Esophagus squamous epithelium (tissue), 4 donors: Measurements from ENCODE around the gene NTMT1.

ENCODE experiments used
- POLR2A ChIP-seq, 4 donors: fragments of 450-650 bp; IDR thresholded peaks; one replicate each; pipeline ENCODE4 v1.6.1; 2017; ENCODE audit warnings: antibody characterized with exemption in 4 of 4, mild to moderate bottlenecking in 4 of 4, moderate library complexity in 3 of 4
- TF ChIP-seq, protein P1 (sequence below), 6 experiments: fragments of 450-650 bp in 4 of 6; fragments of 200-600 bp in 2 of 6; sonication (generic) in 2 of 6; IDR thresholded peaks; one replicate each; pipeline ENCODE4 v1.5.1; 2016 to 2019; ENCODE audit warnings: antibody characterized with exemption in 6 of 6, mild to moderate bottlenecking in 4 of 6, moderate library complexity in 4 of 6

DNA sequence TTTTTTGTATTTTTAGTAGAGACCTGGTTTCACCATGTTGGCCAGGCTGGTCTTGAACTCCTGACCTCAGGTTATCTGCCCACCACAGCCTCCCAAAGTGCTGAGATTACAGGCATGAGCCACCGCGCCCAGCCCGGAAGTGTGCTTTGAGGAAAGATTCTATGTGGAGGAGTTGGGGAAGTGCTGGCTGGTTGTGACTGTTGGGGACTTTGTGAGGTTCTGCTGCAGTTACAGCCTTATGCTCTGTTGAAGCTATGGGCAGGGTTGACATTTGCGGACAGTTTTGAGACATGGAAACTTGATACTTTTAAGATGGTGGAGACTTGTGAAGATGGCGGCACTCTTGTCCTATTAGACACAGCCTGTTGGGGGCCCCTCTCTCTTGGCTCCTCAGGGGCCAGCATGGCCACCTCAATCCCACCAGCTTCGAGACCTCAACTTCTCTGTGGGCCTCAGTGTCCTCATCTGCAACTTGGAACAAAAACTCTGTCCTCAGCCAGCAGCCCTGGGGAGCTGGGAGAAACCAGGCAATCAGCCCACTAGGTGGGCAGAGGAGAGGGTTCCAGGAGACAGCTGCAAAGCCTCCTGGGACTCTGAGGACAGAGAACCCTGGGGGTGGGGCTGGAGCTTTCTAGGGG is 29.9 kb upstream of the NTMT1 start:
- TF ChIP-seq, protein P1, sequence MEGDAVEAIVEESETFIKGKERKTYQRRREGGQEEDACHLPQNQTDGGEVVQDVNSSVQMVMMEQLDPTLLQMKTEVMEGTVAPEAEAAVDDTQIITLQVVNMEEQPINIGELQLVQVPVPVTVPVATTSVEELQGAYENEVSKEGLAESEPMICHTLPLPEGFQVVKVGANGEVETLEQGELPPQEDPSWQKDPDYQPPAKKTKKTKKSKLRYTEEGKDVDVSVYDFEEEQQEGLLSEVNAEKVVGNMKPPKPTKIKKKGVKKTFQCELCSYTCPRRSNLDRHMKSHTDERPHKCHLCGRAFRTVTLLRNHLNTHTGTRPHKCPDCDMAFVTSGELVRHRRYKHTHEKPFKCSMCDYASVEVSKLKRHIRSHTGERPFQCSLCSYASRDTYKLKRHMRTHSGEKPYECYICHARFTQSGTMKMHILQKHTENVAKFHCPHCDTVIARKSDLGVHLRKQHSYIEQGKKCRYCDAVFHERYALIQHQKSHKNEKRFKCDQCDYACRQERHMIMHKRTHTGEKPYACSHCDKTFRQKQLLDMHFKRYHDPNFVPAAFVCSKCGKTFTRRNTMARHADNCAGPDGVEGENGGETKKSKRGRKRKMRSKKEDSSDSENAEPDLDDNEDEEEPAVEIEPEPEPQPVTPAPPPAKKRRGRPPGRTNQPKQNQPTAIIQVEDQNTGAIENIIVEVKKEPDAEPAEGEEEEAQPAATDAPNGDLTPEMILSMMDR (IDR thresholded peaks at IDR 0.05) = no peak
- no peak for TF ChIP-seq POLR2A (IDR thresholded peaks at IDR 0.05)
